Esophagus muscularis mucosa (tissue), 4 donors: Measurements from ENCODE around the gene TCP11X2.
"Not testable (repeated sequence)": the region's sequence is repeated elsewhere in the genome, so short reads cannot be mapped to it uniquely, and the experiment has no call there.

Experiments used
- CTCF ChIP-seq, 3 experiments: fragments of 200-600 bp in 2 of 3; fragments of 450-650 bp in 1 of 3; sonication (generic) in 2 of 3; IDR thresholded peaks; one replicate each; pipeline ENCODE4 v1.5.1; 2017 to 2019; ENCODE audit warnings: antibody characterized with exemption in 3 of 3, mild to moderate bottlenecking in 2 of 3, moderate library complexity in 1 of 3
- EP300 ChIP-seq: sonication (generic); formaldehyde crosslinking; IDR thresholded peaks from one replicate; pipeline ENCODE4 v1.6.1; 2017; ENCODE audit warnings: antibody characterized with exemption
- POLR2A ChIP-seq: fragments of 450-650 bp; IDR thresholded peaks from one replicate; pipeline ENCODE4 v1.6.1; 2017; ENCODE audit warnings: antibody characterized with exemption, moderate library complexity, mild to moderate bottlenecking, low read depth
- POLR2AphosphoS5 ChIP-seq, 2 donors: sonication (generic); formaldehyde crosslinking; IDR thresholded peaks; one replicate each; pipeline ENCODE4 v1.6.1; 2017; ENCODE audit warnings: antibody characterized with exemption in 2 of 2

- not testable (repeated sequence) for TF ChIP-seq CTCF (IDR thresholded peaks at IDR 0.05); POLR2A; POLR2AphosphoS5 (IDR thresholded peaks at IDR 0.05); EP300
Observed at GRCh38 chrX:102471762-102472220, at the start of gene TCP11X2.
